Stimulated activated CD8-positive, alpha-beta memory T cell treated with anti-CD3 and anti-CD28 coated beads, Interleukin-2, amount 100 ng/mL, for 1 hour (primary cell): ENCODE results near the gene MYBPC2.
"Not testable (repeated sequence)": the region's sequence is repeated elsewhere in the genome, so short reads cannot be mapped to it uniquely, and the experiment has no call there.

Experiments used
- DNase-seq, 2 donors: peaks; one replicate each; pipeline ENCODE4 v3.0.0-alpha.2; 2020; ENCODE audit warnings: low read depth in 2 of 2

Gene MYBPC2

GRCh38 chr19:50432221-50433028 is at the start of gene MYBPC2:
MYBPC2 (plus strand) TSS chr19:50432892; CDS start chr19:50432954, 62 bp downstream.
- DNase-seq, result no peak

GRCh38 chr19:50383001-50383851 is 49.5 kb upstream of the MYBPC2 start:
- DNase-seq, result no peak

- DNase-seq, result peak; percentile 98 to 99
These were observed 48.6 kb upstream of the MYBPC2 start, which contains the start of gene POLD1 for GRCh38 chr19:50383852-50384684. POLD1 (plus strand) TSS chr19:50384347; CDS start chr19:50398852, 14,505 bp downstream.

GRCh38 chr19:50384685-50385535 is 47.8 kb upstream of the MYBPC2 start:
- no peak for DNase-seq

GRCh38 chr19:50387176-50387867 is 45.4 kb upstream of the MYBPC2 start:
- no peak for DNase-seq

- DNase-seq, result no peak
These were observed 44.8 kb upstream of the MYBPC2 start for GRCh38 chr19:50387868-50388245.

- DNase-seq, result not testable (repeated sequence)
These were observed 42.4 kb upstream of the MYBPC2 start for GRCh38 chr19:50390295-50390694.

- DNase-seq, result not testable (repeated sequence)
These were observed 41.7 kb upstream of the MYBPC2 start for GRCh38 chr19:50390952-50391351.

GRCh38 chr19:50392759-50393158 is 39.9 kb upstream of the MYBPC2 start:
- DNase-seq, result no peak

GRCh38 chr19:50393589-50393988 is 39.1 kb upstream of the MYBPC2 start:
- DNase-seq, result no peak

GRCh38 chr19:50394017-50394416 is 38.7 kb upstream of the MYBPC2 start:
- DNase-seq, result no peak

- DNase-seq, result no peak
These were observed 33.9 kb upstream of the MYBPC2 start for GRCh38 chr19:50398675-50399367.

GRCh38 chr19:50399368-50399745 is 33.3 kb upstream of the MYBPC2 start:
- no peak for DNase-seq

GRCh38 chr19:50401605-50402450 is 30.9 kb upstream of the MYBPC2 start:
- no peak for DNase-seq

GRCh38 chr19:50402544-50403301 is 30.0 kb upstream of the MYBPC2 start:
- no peak for DNase-seq

- no peak for DNase-seq
These were observed 26.4 kb upstream of the MYBPC2 start for GRCh38 chr19:50406156-50406820.

GRCh38 chr19:50406829-50407228 is 25.9 kb upstream of the MYBPC2 start:
- no peak for DNase-seq
